Transverse colon (tissue), 4 donors: ENCODE measurements around the gene C1QC. TPM values are rescaled to one million over a fixed set of nuclear protein-coding genes. Genes with fewer than 3 reads are reported as not detected.
A peak's percentile ranks its signal among the peaks of the same experiment; 100 is the strongest.

ENCODE experiments used
- DNase-seq: peaks from one replicate; pipeline ENCODE4 v3.0.0-alpha.2; 2019
- H3K27ac ChIP-seq, 4 donors: fragments of 200-600 bp; sonication (generic); 2 replicates each; pipeline ENCODE4 v1.5.1; 2016 to 2018; ENCODE audit warnings: inconsistent platforms in 4 of 4
- H3K27me3 ChIP-seq: fragments of 200-600 bp; sonication (generic); 2 replicates; pipeline ENCODE4 v1.5.1; 2017; ENCODE audit warnings: inconsistent platforms
- H3K36me3 ChIP-seq, 4 donors: fragments of 200-600 bp; sonication (generic); 2 replicates each; pipeline ENCODE4 v1.5.1; 2017 to 2019; ENCODE audit warnings: inconsistent platforms in 4 of 4
- H3K4me1 ChIP-seq, 4 donors: fragments of 200-600 bp; sonication (generic); 2 replicates each; pipeline ENCODE4 v1.5.1; 2017 to 2020; ENCODE audit warnings: inconsistent platforms in 4 of 4
- H3K4me3 ChIP-seq, 4 donors: fragments of 200-600 bp; sonication (generic); 1 replicate in 1 of 4; 2 replicates in 3 of 4; pipeline versions ENCODE4 v1.5.1 to v1.6.1; 2017 to 2019; ENCODE audit warnings: inconsistent platforms in 4 of 4
- H3K9me3 ChIP-seq, 2 donors: fragments of 200-600 bp; sonication (generic); 2 replicates each; pipeline ENCODE4 v1.5.1; 2017 to 2019; ENCODE audit warnings: inconsistent platforms in 2 of 2
- CTCF ChIP-seq, 5 experiments: fragments of 200-600 bp in 3 of 5; fragments of 450-650 bp in 2 of 5; sonication (generic) in 3 of 5; IDR thresholded peaks; 1 replicate in 2 of 5; 2 replicates in 3 of 5; pipeline ENCODE4 v1.5.1; 2016 to 2017; ENCODE audit warnings: antibody characterized with exemption in 5 of 5, inconsistent platforms in 3 of 5, mild to moderate bottlenecking in 2 of 5, moderate library complexity in 1 of 5
- EP300 ChIP-seq: sonication (generic); formaldehyde crosslinking; IDR thresholded peaks from one replicate; pipeline ENCODE4 v1.6.1; 2017; ENCODE audit warnings: antibody characterized with exemption, low read depth
- POLR2A ChIP-seq: fragments of 450-650 bp; IDR thresholded peaks from one replicate; pipeline ENCODE4 v1.6.1; 2016; ENCODE audit warnings: antibody characterized with exemption, mild to moderate bottlenecking, moderate library complexity
- POLR2AphosphoS5 ChIP-seq, 3 donors: sonication (generic); formaldehyde crosslinking; IDR thresholded peaks; one replicate each; pipeline ENCODE4 v1.6.1; 2016; ENCODE audit warnings: antibody characterized with exemption in 3 of 3
- WGBS, 2 donors: methylation state at CpG; one replicate each; pipeline ENCODE4 v1.1.5; 2018; ENCODE audit warnings: low coverage in 1 of 2; 5-methylcytosine and 5-hydroxymethylcytosine counted together
- in situ Hi-C, 4 donors: fragments of 200-750 bp; cut with MboI; loops; one replicate each; pipeline versions ENCODE4 v1.15.0 to v1.15.1; 2017; ENCODE audit warnings: low sequenced_read_pairs in 3 of 4, low pct_ligation_motif_present in 1 of 4, low pct_unique_long_range_greater_than_20kb in 1 of 4
- intact Hi-C: fragments of 100-400 bp; cut with DNase I; formaldehyde crosslinking; loops from one replicate; pipeline ENCODE4 v1.15.1; 2023; ENCODE audit warnings: low total_unique reads
- total RNA-seq, 4 donors: library from RNA; depleted of rRNA; stranded (reverse); fragments of >200 nt; gene quantifications; one replicate each; pipeline ENCODE4 v1.1.0, GENCODE V29; 2016

C1QC gene
- total RNA-seq, 4 donors from 2014 or later, result 21.7 to 106 (median 73.9) TPM

DNA sequence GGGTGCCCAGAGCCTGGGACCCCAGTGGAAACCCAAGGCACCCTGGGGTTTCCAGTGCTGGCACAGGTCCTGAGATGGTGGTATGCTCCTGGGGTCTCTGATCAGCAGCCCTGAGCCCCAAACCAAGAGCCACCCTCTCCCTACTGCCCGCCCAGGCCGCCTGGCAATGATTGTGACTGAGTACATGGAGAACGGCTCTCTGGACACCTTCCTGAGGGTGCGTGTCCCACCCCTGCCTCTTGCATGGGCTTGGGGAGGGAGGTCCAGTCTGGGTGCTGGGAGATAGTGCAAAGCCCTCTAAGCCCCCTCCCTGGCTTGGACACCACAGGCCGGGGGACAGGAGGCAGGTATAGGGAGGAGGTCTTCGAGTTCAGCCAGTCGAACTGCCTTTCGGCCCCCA is 45.4 kb upstream of the C1QC start:
- intact Hi-C loops, result no loop called here
- no peak for TF ChIP-seq POLR2A
- TF ChIP-seq POLR2AphosphoS5 (IDR thresholded peaks at IDR 0.05), result no peak
- no peak for TF ChIP-seq EP300
- TF ChIP-seq CTCF (IDR thresholded peaks at IDR 0.05), result no peak
- WGBS, 2 donors, result 82% methylated on average over 8 of the region's 8 CpGs; no CpG with 5 or more reads in 1 of the 2 donors
- in situ Hi-C loops, result no loop called here
- H3K27ac ChIP-seq, result no peak overlapping the region
- no peaks in the 10 kb centered on the region for H3K4me1 ChIP-seq
- no peak overlapping the region for H3K4me3 ChIP-seq
- DNase-seq, result no peak
- no peaks in the 10 kb centered on the region for H3K36me3 ChIP-seq
- no peaks in the 10 kb centered on the region for H3K9me3 ChIP-seq
- H3K27me3 ChIP-seq, result peaks cover 72% of the 10 kb centered on the region

DNA sequence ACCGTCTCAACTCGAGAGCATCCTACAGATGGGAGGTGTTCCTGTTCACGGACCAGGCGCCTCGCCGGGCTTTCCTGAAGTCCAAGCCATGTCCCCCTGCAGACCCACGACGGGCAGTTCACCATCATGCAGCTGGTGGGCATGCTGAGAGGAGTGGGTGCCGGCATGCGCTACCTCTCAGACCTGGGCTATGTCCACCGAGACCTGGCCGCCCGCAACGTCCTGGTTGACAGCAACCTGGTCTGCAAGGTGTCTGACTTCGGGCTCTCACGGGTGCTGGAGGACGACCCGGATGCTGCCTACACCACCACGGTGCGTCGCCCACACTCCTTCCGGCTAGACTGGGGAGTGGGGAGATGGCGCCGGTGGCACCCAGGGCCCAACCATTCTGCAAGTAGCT is 44.7 kb upstream of the C1QC start:
- Histone ChIP-seq H3K9me3 (no peaks in the 10 kb centered on the region), H3K27ac (no peak overlapping the region), H3K27me3 (peaks cover 72% of the 10 kb centered on the region), H3K36me3 (no peaks in the 10 kb centered on the region), H3K4me1 (no peaks in the 10 kb centered on the region), H3K4me3 (no peak overlapping the region)
- WGBS, 2 donors, result 61 to 76% methylated on average over 7 to 22 of the region's 24 CpGs
- in situ Hi-C loops (no loop called here), intact Hi-C loops (no loop called here)
- DNase-seq, result no peak
- TF ChIP-seq CTCF (IDR thresholded peaks at IDR 0.05) (no peak), POLR2A (no peak)

- Histone ChIP-seq H3K36me3 (no peaks in the 10 kb centered on the region), H3K4me3 (no peak overlapping the region), H3K4me1 (no peaks in the 10 kb centered on the region), H3K27ac (no peak overlapping the region), H3K27me3 (peaks cover 71% of the 10 kb centered on the region), H3K9me3 (no peaks in the 10 kb centered on the region)
- intact Hi-C loops (no loop called here), in situ Hi-C loops (no loop called here)
- TF ChIP-seq POLR2AphosphoS5 (IDR thresholded peaks at IDR 0.05), result no peak
- TF ChIP-seq POLR2A, result no peak
- no peak for TF ChIP-seq CTCF (IDR thresholded peaks at IDR 0.05)
- TF ChIP-seq EP300, result no peak
- 0 to 56% methylated on average over 1 to 22 of the region's 22 CpGs for WGBS, 2 donors
- DNase-seq, result peak; percentile 38
Measured at GRCh38 chr1:22600071-22600816, 43.2 kb upstream of the C1QC start.

GRCh38 chr1:22600817-22601605 is 42.4 kb upstream of the C1QC start:
- DNase-seq, result no peak
- 80% methylated on average over 28 of the region's 39 CpGs; no CpG with 5 or more reads in 1 of the 2 donors for WGBS, 2 donors
- peaks cover 70% of the 10 kb centered on the region for H3K27me3 ChIP-seq
- in situ Hi-C loops, result no loop called here
- no peak overlapping the region for H3K27ac ChIP-seq
- no peaks in the 10 kb centered on the region for H3K4me1 ChIP-seq
- no peak overlapping the region for H3K4me3 ChIP-seq
- H3K9me3 ChIP-seq, result no peaks in the 10 kb centered on the region
- TF ChIP-seq CTCF (IDR thresholded peaks at IDR 0.05), result no peak
- no peak for TF ChIP-seq EP300
- no peak for TF ChIP-seq POLR2A
- TF ChIP-seq POLR2AphosphoS5 (IDR thresholded peaks at IDR 0.05), result no peak
- H3K36me3 ChIP-seq, result no peaks in the 10 kb centered on the region
- intact Hi-C loops, result no loop called here
